Trophoblast cell (in vitro differentiated cells and primary cell): ENCODE results near the gene PCSK6.

ENCODE experiments used
- DNase-seq, 2 donors: peaks; one replicate each; pipeline ENCODE4 v3.0.0-alpha.2; 2016
- H2AFZ ChIP-seq: 2 replicates; pipeline ENCODE4 v1.6.1; 2013; ENCODE audit warnings: low read length, moderate library complexity, mild to moderate bottlenecking; ENCODE audit not compliant: insufficient read depth, poor library complexity
- H2AK5ac ChIP-seq: 2 replicates; pipeline ENCODE4 v1.6.1; 2013; ENCODE audit warnings: mild to moderate bottlenecking, low read length
- H2BK120ac ChIP-seq: 2 replicates; pipeline ENCODE4 v1.6.1; 2013; ENCODE audit warnings: low read length, mild to moderate bottlenecking, moderate library complexity; ENCODE audit not compliant: insufficient read depth, poor library complexity
- H2BK12ac ChIP-seq: 2 replicates; pipeline ENCODE4 v1.6.1; 2013; ENCODE audit warnings: mild to moderate bottlenecking, low read length, moderate library complexity
- H2BK5ac ChIP-seq: 2 replicates; pipeline ENCODE4 v1.6.1; 2013; ENCODE audit warnings: low read length, low read depth, moderate library complexity, mild to moderate bottlenecking; ENCODE audit not compliant: poor library complexity
- H3K14ac ChIP-seq: 2 replicates; pipeline ENCODE4 v1.6.1; 2013; ENCODE audit warnings: mild to moderate bottlenecking, low read length
- H3K18ac ChIP-seq: 2 replicates; pipeline ENCODE4 v1.6.1; 2013; ENCODE audit warnings: mild to moderate bottlenecking, low read length
- H3K23ac ChIP-seq: 2 replicates; pipeline ENCODE4 v1.6.1; 2013; ENCODE audit warnings: low read length
- H3K27ac ChIP-seq: 2 replicates; pipeline ENCODE4 v1.5.1; 2013; ENCODE audit warnings: low read depth, mild to moderate bottlenecking, inconsistent platforms, low read length, moderate library complexity
- H3K27me3 ChIP-seq: 2 replicates; pipeline ENCODE4 v1.6.1; 2013; ENCODE audit warnings: inconsistent platforms, mild to moderate bottlenecking, low read length, moderate library complexity; ENCODE audit not compliant: insufficient read depth
- H3K36me3 ChIP-seq, 2 experiments: 1 replicate in 1 of 2; 2 replicates in 1 of 2; pipeline ENCODE4 v1.6.1; 2013; ENCODE audit warnings: low read length in 2 of 2, mild to moderate bottlenecking in 2 of 2, moderate library complexity in 1 of 2; ENCODE audit not compliant: insufficient read depth in 2 of 2, control insufficient read depth in 1 of 2
- H3K4ac ChIP-seq: 2 replicates; pipeline ENCODE4 v1.6.1; 2013; ENCODE audit warnings: low read depth, mild to moderate bottlenecking, low read length, moderate library complexity
- H3K4me1 ChIP-seq, 2 experiments: 1 replicate in 1 of 2; 2 replicates in 1 of 2; pipeline ENCODE4 v1.6.1; 2013; ENCODE audit warnings: low read length in 2 of 2, mild to moderate bottlenecking in 2 of 2, moderate library complexity in 1 of 2; ENCODE audit not compliant: insufficient read depth in 2 of 2, control insufficient read depth in 1 of 2
- H3K4me2 ChIP-seq: 2 replicates; pipeline ENCODE4 v1.6.1; 2013; ENCODE audit warnings: inconsistent platforms, mild to moderate bottlenecking, low read length, moderate library complexity
- H3K4me3 ChIP-seq: 2 replicates; pipeline ENCODE4 v1.5.1; 2013; ENCODE audit warnings: mild to moderate bottlenecking, low read depth, low read length, inconsistent platforms
- H3K79me1 ChIP-seq: one replicate; pipeline ENCODE4 v1.6.1; 2013; ENCODE audit warnings: low read length
- H3K79me2 ChIP-seq: 2 replicates; pipeline ENCODE4 v1.6.1; 2013; ENCODE audit warnings: low read length, mild to moderate bottlenecking; ENCODE audit not compliant: control insufficient read depth, insufficient read depth, poor library complexity
- H3K9ac ChIP-seq: 2 replicates; pipeline ENCODE4 v1.6.1; 2013; ENCODE audit warnings: mild to moderate bottlenecking, low read length
- H3K9me3 ChIP-seq: 2 replicates; pipeline ENCODE4 v1.6.1; 2013; ENCODE audit warnings: low read depth, mild to moderate bottlenecking, control low read depth, inconsistent platforms, low read length; ENCODE audit not compliant: insufficient read depth
- H4K12ac ChIP-seq: 2 replicates; pipeline ENCODE4 v1.6.1; 2013; ENCODE audit warnings: low read depth, mild to moderate bottlenecking, low read length, moderate library complexity
- H4K8ac ChIP-seq: 2 replicates; pipeline ENCODE4 v1.6.1; 2013; ENCODE audit warnings: low read depth, mild to moderate bottlenecking, low read length, moderate library complexity
- H4K91ac ChIP-seq: one replicate; pipeline ENCODE4 v1.6.1; 2013; ENCODE audit warnings: low read depth, mild to moderate bottlenecking, low read length, moderate library complexity
- WGBS: extraction: QIAGEN DNeasy Blood & Tissue Kit; methylation state at CpG from one replicate; pipeline ENCODE4 v1.1.7; 2013; ENCODE audit warnings: missing lambda C conversion rate; ENCODE audit not compliant: insufficient read length, insufficient coverage; ENCODE audit errors: extremely low coverage; 5-methylcytosine and 5-hydroxymethylcytosine counted together

PCSK6 gene

DNA sequence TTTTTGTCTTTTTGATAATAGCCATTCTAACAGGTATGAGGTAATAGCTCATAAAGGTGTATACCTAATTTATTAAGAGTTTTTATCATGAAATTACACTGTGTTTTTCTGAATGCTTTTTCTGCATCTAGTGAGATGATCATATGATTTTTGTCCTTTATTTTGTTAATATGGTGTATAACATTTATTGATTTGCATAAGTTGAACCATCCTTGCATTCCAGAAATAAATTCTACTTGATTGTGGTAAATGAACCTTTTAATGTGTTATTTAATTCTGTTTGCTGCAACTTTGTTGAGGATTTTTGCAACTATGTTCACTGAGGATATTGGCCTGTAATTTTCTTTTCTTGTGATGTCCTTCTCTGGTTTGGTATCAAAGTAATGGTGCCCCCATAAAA is 28.0 kb upstream of the PCSK6 start:
- H2AFZ ChIP-seq: no peak overlapping the region
- H2AK5ac ChIP-seq: no peak overlapping the region
- no peak overlapping the region for H3K14ac ChIP-seq
- H3K9ac ChIP-seq: no peak overlapping the region
- H3K23ac ChIP-seq: no peak overlapping the region
- no peak overlapping the region for H3K27ac ChIP-seq
- H4K12ac ChIP-seq: no peak overlapping the region
- H3K4me3 ChIP-seq: no peak overlapping the region
- H2BK120ac ChIP-seq: no peak overlapping the region
- no peak overlapping the region for H4K8ac ChIP-seq
- H3K79me1 ChIP-seq: no peaks in the 10 kb centered on the region
- no peak overlapping the region for H3K4me2 ChIP-seq
- no peaks in the 10 kb centered on the region for H3K9me3 ChIP-seq
- H3K36me3 ChIP-seq: no peaks in the 10 kb centered on the region
- H2BK5ac ChIP-seq: no peak overlapping the region
- H4K91ac ChIP-seq: no peak overlapping the region
- H2BK12ac ChIP-seq: no peak overlapping the region
- DNase-seq: no peak
- H3K18ac ChIP-seq: no peak overlapping the region
- no peaks in the 10 kb centered on the region for H3K4me1 ChIP-seq
- no peak overlapping the region for H3K4ac ChIP-seq
- no peaks in the 10 kb centered on the region for H3K27me3 ChIP-seq
- no peaks in the 10 kb centered on the region for H3K79me2 ChIP-seq

DNA sequence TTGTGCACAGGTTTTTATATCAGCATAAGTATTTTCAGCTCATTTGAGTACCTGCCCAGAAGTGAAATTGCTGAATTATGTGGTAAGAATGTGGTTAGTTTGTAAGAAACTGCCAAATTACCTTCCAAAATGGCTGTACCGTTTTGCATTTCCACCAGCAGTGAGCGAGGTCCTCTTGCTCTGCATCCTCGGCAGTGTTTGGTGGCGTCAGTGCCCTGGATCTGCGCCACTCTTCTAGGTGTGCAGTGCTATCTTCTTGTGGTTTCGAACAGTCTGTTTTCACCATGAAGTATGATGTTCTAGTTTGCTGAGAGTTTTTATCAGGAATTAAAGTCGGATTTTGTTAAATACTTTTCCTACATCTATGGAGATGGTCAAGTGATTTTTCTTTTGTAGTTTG is 24.8 kb upstream of the PCSK6 start:
- no peaks in the 10 kb centered on the region for H3K4me1 ChIP-seq
- H2AK5ac ChIP-seq: no peak overlapping the region
- H3K9ac ChIP-seq: no peak overlapping the region
- no peak overlapping the region for H2BK5ac ChIP-seq
- H4K12ac ChIP-seq: no peak overlapping the region
- no peak overlapping the region for H2BK12ac ChIP-seq
- no peak overlapping the region for H4K8ac ChIP-seq
- DNase-seq: no peak
- H4K91ac ChIP-seq: no peak overlapping the region
- H2BK120ac ChIP-seq: no peak overlapping the region
- H3K4me3 ChIP-seq: no peak overlapping the region
- H3K9me3 ChIP-seq: no peaks in the 10 kb centered on the region
- no peak overlapping the region for H3K14ac ChIP-seq
- no peak overlapping the region for H2AFZ ChIP-seq
- H3K18ac ChIP-seq: no peak overlapping the region
- no peak overlapping the region for H3K4me2 ChIP-seq
- no peaks in the 10 kb centered on the region for H3K79me1 ChIP-seq
- no CpG with 5 or more reads among the region's 7 CpGs for WGBS
- no peaks in the 10 kb centered on the region for H3K27me3 ChIP-seq
- no peak overlapping the region for H3K27ac ChIP-seq
- H3K23ac ChIP-seq: no peak overlapping the region
- no peaks in the 10 kb centered on the region for H3K36me3 ChIP-seq
- H3K79me2 ChIP-seq: no peaks in the 10 kb centered on the region
- no peak overlapping the region for H3K4ac ChIP-seq

DNA sequence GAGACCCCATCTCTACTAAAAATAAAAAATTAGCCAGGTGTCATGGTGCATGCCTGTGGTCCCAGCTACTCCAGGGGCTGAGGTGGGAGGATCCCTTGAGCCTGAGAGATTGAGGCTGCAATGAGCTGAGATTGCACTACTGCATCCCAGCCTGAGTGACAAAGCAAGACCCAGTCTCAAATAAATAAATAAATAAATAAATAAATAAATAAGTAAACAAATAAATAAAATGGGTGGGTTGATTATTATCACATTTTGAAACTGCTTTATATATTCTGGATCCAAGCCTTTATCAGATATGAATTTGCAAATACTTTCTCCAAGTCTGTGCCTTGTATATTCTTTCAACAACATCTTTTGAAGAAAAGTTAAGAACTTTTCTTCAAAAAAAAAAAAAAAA is 22.2 kb upstream of the PCSK6 start:
- no peak overlapping the region for H3K27ac ChIP-seq
- H3K4me1 ChIP-seq: no peaks in the 10 kb centered on the region
- no peaks in the 10 kb centered on the region for H3K36me3 ChIP-seq
- no peak for DNase-seq
- H4K8ac ChIP-seq: no peak overlapping the region
- no peaks in the 10 kb centered on the region for H3K9me3 ChIP-seq
- H2BK5ac ChIP-seq: no peak overlapping the region
- no peak overlapping the region for H3K18ac ChIP-seq
- H2AK5ac ChIP-seq: no peak overlapping the region
- no peaks in the 10 kb centered on the region for H3K27me3 ChIP-seq
- no peaks in the 10 kb centered on the region for H3K79me2 ChIP-seq
- H3K14ac ChIP-seq: no peak overlapping the region
- H4K12ac ChIP-seq: no peak overlapping the region
- no peak overlapping the region for H3K23ac ChIP-seq
- no peak overlapping the region for H3K9ac ChIP-seq
- no peak overlapping the region for H2BK120ac ChIP-seq
- no peak overlapping the region for H4K91ac ChIP-seq
- no peak overlapping the region for H3K4ac ChIP-seq
- no peak overlapping the region for H2AFZ ChIP-seq
- H3K79me1 ChIP-seq: no peaks in the 10 kb centered on the region
- no peak overlapping the region for H3K4me3 ChIP-seq
- no peak overlapping the region for H3K4me2 ChIP-seq
- H2BK12ac ChIP-seq: no peak overlapping the region

DNA sequence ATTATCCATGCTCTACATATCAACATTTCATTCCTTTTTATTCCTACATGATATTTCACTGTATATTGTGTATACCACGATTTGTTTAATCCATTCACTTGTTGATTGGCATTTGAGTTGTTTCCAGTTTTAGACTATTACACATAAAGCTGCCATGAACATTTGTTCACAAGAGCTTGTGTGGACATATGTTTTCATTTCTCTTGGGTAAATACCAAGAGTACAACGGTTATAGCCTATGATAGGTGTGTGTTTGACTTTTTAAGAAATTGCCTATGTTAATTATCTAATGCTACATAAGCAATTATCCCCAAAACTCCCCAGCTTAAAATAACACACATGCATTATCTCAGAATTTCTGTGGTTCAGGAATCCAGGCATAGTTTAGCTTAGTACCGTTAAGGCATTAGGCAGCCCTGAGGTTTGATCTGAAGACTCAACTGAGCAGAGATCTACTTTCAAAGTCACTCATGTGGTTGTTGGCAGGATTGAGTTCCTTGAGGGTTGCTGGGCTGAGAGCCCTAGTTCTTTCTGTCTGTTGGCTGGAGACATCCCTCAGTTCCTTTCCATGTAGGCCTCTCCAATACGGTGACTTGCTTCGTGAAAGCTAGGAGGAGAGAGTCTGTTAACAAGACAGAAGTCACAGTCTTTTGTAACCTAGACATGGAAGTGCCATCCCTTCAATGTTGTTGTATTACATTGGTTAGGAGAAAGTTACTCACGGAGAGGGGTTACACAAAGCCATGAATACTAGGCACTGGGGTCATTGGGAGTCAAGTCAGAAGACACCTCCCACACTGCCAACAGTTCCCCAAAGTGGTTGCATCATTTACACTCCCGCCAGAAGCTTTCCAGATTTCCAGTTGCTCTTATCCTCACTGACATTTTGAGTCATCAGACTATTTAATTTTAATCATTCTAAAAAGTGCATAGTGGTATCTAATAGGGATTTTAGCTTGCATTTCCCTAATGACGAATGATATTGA is 21.0 kb upstream of the PCSK6 start:
- H4K8ac ChIP-seq: no peak overlapping the region
- no peak overlapping the region for H3K4ac ChIP-seq
- H3K9ac ChIP-seq: no peak overlapping the region
- no peak overlapping the region for H4K91ac ChIP-seq
- H2AFZ ChIP-seq: no peak overlapping the region
- WGBS: no CpG with 5 or more reads among the region's 8 CpGs
- H3K23ac ChIP-seq: no peak overlapping the region
- H3K79me2 ChIP-seq: no peaks in the 10 kb centered on the region
- H3K4me1 ChIP-seq: no peaks in the 10 kb centered on the region
- H4K12ac ChIP-seq: no peak overlapping the region
- no peak overlapping the region for H3K14ac ChIP-seq
- H2AK5ac ChIP-seq: no peak overlapping the region
- no peak overlapping the region for H2BK5ac ChIP-seq
- H3K18ac ChIP-seq: no peak overlapping the region
- no peak overlapping the region for H2BK120ac ChIP-seq
- no peaks in the 10 kb centered on the region for H3K36me3 ChIP-seq
- no peaks in the 10 kb centered on the region for H3K27me3 ChIP-seq
- H3K27ac ChIP-seq: no peak overlapping the region
- no peaks in the 10 kb centered on the region for H3K79me1 ChIP-seq
- no peak overlapping the region for H3K4me2 ChIP-seq
- H3K9me3 ChIP-seq: no peaks in the 10 kb centered on the region
- no peak overlapping the region for H2BK12ac ChIP-seq
- no peak for DNase-seq
- H3K4me3 ChIP-seq: no peak overlapping the region
